ENCODE measurements around the gene CELF5.

CELF5 gene

DNA sequence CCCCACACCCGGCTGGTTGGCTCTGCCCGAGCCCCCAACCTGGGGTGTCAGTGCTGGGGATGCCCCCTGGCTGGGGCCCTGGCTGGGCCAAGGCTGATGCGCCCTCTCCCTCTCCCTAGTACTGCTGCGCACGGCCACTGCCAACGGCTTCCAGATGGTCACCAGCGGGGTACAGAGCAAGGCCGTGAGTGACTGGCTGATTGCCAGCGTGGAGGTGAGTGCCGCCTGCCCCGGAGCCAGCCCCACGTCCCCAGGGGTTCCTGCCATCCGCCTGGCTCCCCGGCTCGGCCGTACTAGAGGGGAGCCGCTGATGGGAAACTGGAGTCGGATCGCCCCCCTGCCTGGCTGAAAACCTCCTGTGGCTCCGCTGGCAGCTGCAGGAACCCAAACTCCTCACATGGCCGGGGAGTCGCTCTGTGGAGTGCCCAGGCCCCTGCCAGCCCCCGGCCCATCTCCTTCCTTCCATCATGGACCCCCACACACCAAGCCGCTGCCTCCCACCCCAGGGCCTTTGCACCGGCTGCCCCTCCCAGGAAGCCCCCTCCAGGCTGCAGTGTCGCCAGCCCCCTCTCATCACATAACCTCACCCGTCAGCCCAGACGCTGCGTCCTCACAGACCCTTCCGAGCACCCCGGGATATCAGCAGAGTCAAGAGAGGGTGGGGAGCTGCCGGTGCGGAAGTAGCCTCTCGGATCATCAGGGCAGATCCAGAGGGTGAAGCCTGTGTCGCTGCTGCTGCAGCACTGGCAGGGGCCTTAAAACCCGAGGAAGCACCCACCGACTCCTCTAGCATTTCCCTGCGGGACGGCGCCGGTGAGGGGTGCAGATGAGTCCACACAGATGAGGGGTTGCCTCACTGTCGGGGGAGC, 28.2 kb upstream of the CELF5 start:
- Histone ChIP-seq H3K4me3 (ENCODE audit: severe bottlenecking) (no peak overlapping the region), H3K27ac (ENCODE audit: poor library complexity, severe bottlenecking) (no peak overlapping the region), H3K36me3 (ENCODE audit: low read depth) (peaks cover 12% of the 10 kb centered on the region), H3K4me1 (ENCODE audit: insufficient read depth, poor library complexity, severe bottlenecking) (no peaks in the 10 kb centered on the region), H3K9me3 (ENCODE audit: severe bottlenecking) (no peaks in the 10 kb centered on the region), H3K27me3 (ENCODE audit: insufficient read depth, poor library complexity, severe bottlenecking) (no peaks in the 10 kb centered on the region)
- DNase-seq (ENCODE audit: low spot score) (no peak), ATAC-seq (ENCODE audit: low read depth) (no peak)
- TF ChIP-seq, protein P1, sequence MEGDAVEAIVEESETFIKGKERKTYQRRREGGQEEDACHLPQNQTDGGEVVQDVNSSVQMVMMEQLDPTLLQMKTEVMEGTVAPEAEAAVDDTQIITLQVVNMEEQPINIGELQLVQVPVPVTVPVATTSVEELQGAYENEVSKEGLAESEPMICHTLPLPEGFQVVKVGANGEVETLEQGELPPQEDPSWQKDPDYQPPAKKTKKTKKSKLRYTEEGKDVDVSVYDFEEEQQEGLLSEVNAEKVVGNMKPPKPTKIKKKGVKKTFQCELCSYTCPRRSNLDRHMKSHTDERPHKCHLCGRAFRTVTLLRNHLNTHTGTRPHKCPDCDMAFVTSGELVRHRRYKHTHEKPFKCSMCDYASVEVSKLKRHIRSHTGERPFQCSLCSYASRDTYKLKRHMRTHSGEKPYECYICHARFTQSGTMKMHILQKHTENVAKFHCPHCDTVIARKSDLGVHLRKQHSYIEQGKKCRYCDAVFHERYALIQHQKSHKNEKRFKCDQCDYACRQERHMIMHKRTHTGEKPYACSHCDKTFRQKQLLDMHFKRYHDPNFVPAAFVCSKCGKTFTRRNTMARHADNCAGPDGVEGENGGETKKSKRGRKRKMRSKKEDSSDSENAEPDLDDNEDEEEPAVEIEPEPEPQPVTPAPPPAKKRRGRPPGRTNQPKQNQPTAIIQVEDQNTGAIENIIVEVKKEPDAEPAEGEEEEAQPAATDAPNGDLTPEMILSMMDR (IDR thresholded peaks at IDR 0.05; ENCODE audit: poor library complexity, severe bottlenecking), result no peak

DNA sequence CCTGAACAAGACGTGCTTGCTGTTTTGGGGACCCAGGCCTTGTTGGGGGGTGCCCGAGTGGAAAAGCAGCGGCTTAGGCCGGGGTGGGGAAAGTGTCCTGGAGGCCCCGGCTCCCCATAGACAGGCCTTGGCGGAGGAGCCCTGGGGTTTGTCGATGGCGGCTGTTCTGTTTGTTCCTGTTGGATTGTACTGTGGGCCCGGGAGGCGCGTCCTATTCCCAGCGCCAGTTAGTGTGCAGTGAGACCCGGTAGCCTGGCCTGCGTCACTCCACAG, 27.6 kb upstream of the CELF5 start:
- Histone ChIP-seq H3K36me3 (ENCODE audit: low read depth) (peaks cover 7% of the 10 kb centered on the region), H3K27me3 (ENCODE audit: insufficient read depth, poor library complexity, severe bottlenecking) (no peaks in the 10 kb centered on the region), H3K9me3 (ENCODE audit: severe bottlenecking) (no peaks in the 10 kb centered on the region), H3K27ac (ENCODE audit: poor library complexity, severe bottlenecking) (no peak overlapping the region), H3K4me3 (ENCODE audit: severe bottlenecking) (no peak overlapping the region), H3K4me1 (ENCODE audit: insufficient read depth, poor library complexity, severe bottlenecking) (no peaks in the 10 kb centered on the region)
- TF ChIP-seq, protein P1 (IDR thresholded peaks at IDR 0.05; ENCODE audit: poor library complexity, severe bottlenecking), result no peak
- no peak for ATAC-seq (ENCODE audit: low read depth)
- DNase-seq (ENCODE audit: low spot score), result no peak

DNA sequence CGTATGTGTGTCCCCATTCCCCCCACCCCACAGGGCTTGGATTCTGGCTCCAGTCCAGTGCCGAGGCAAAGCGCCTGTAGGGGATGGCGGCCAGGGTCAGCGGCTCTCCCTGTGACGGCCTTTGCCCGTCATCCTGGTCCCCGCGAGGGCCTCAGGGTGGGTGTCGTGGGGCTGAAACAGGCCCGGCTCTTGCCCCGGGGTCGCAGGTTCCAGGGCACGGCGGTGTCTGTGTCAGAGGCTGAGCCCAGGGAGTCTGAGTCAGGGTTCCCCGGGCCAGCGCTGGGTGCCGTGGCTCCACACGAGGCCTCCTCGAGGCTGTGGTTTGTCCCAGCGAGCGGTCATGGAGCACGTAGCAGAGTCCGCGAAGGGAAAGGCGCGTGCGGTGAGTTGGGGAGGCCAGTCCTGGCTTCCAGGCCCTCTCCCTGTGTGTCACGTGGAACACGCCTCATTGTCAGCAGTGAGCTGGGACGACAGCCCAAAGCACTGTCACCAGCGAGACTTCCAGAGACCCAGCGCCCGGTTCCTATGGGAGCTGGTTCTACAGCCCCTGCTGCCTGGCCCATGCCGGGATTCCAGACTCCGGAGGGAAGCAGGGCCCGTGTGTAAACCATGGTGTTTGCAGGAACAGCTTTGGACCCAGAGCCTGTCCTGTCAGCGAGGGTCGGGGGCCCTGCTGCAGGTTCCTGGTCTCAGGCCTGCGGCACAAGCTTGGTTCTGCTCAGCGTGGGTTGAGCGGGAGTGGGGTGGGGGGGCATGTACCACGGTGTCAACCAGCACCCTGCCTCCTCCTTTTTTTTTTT, 25.4 kb upstream of the CELF5 start:
- DNase-seq (ENCODE audit: low spot score) (no peak), ATAC-seq (ENCODE audit: low read depth) (no peak)
- no peaks in the 10 kb centered on the region for H3K4me1 ChIP-seq (ENCODE audit: insufficient read depth, poor library complexity, severe bottlenecking)
- no peaks in the 10 kb centered on the region for H3K27me3 ChIP-seq (ENCODE audit: insufficient read depth, poor library complexity, severe bottlenecking)
- no peak overlapping the region for H3K4me3 ChIP-seq (ENCODE audit: severe bottlenecking)
- no peaks in the 10 kb centered on the region for H3K9me3 ChIP-seq (ENCODE audit: severe bottlenecking)
- H3K36me3 ChIP-seq (ENCODE audit: low read depth), result no peaks in the 10 kb centered on the region
- TF ChIP-seq, protein P1 (IDR thresholded peaks at IDR 0.05; ENCODE audit: poor library complexity, severe bottlenecking), result no peak
- no peak overlapping the region for H3K27ac ChIP-seq (ENCODE audit: poor library complexity, severe bottlenecking)

DNA sequence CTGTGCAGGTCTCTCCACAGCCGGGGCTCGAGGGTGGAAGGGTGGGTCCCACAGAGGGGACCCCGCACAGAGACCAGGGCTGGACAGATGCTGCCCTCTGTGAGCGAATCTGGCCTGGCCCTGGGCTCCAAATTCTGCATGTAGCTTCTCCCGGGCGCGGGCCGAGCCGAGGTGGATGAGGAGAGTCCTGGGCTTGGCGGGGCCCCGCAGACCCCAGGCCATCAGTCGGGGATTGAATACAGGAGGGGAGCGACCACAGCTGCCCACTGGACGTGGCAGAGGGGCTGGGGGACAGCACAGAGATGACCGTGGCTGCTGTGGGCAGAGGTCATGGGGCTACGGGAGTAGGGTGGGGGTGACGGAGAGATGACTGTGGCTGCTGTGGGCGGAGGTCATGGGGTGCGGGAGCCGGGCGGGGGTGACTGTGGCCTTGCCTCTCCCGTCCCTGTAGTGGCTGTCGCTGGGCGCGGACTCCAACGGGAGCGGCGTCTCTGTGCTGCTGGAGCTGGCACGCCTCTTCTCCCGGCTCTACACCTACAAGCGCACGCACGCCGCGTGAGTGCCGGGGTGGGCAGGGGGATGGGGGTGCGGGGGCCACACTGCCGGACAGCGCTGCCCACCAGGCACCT, 23.3 kb upstream of the CELF5 start:
- H3K36me3 ChIP-seq (ENCODE audit: low read depth), result peaks cover 7% of the 10 kb centered on the region; the same call in 1 of the 2 replicates
- TF ChIP-seq, protein P1 (IDR thresholded peaks at IDR 0.05; ENCODE audit: poor library complexity, severe bottlenecking), result no peak
- no peak for DNase-seq (ENCODE audit: low spot score)
- H3K4me1 ChIP-seq (ENCODE audit: insufficient read depth, poor library complexity, severe bottlenecking), result no peaks in the 10 kb centered on the region
- no peak overlapping the region for H3K4me3 ChIP-seq (ENCODE audit: severe bottlenecking)
- ATAC-seq (ENCODE audit: low read depth), result no peak
- no peak overlapping the region for H3K27ac ChIP-seq (ENCODE audit: poor library complexity, severe bottlenecking)
- no peaks in the 10 kb centered on the region for H3K9me3 ChIP-seq (ENCODE audit: severe bottlenecking)
- H3K27me3 ChIP-seq (ENCODE audit: insufficient read depth, poor library complexity, severe bottlenecking), result no peaks in the 10 kb centered on the region

All from RWPE2 (cell line).